Psoas muscle (tissue), 8 donors: ENCODE results near the gene PLXND1. TPM values are rescaled to one million over a fixed set of nuclear protein-coding genes. Genes with fewer than 3 reads are reported as not detected.
A peak's percentile ranks its signal among the peaks of the same experiment; 100 is the strongest.

Experiments used
- ATAC-seq, 4 donors: fragments of 200-7000 bp; cut with Tn5 transposase; one replicate each; pipeline ENCODE4 v1.9.1; 2020; ENCODE audit warnings: moderate library complexity in 3 of 4, mild to moderate bottlenecking in 2 of 4
- DNase-seq, 2 donors: peaks; one replicate each; pipeline ENCODE4 v3.0.0-alpha.2; 2020
- H3K27ac ChIP-seq: fragments of 200-600 bp; one replicate; pipeline ENCODE4 v1.8.0; 2022
- H3K27me3 ChIP-seq, 3 donors: fragments of 200-600 bp in 1 of 3; one replicate each; pipeline versions ENCODE4 v1.6.1 to v1.8.0; 2013 to 2022; ENCODE audit warnings: low read length in 2 of 3, mild to moderate bottlenecking in 2 of 3, moderate library complexity in 1 of 3; ENCODE audit not compliant: insufficient read depth in 3 of 3
- H3K36me3 ChIP-seq, 2 donors: fragments of 200-600 bp in 1 of 2; one replicate each; pipeline versions ENCODE4 v1.6.1 to v1.8.0; 2013 to 2022; ENCODE audit warnings: low read depth in 1 of 2, mild to moderate bottlenecking in 1 of 2, moderate library complexity in 1 of 2; ENCODE audit not compliant: insufficient read depth in 1 of 2
- H3K4me1 ChIP-seq: fragments of 200-600 bp; one replicate; pipeline ENCODE4 v1.8.0; 2022
- H3K4me3 ChIP-seq: fragments of 200-600 bp; one replicate; pipeline ENCODE4 v1.8.0; 2022; ENCODE audit warnings: mild to moderate bottlenecking
- H3K9me3 ChIP-seq: fragments of 200-600 bp; one replicate; pipeline ENCODE4 v1.8.0; 2022
- CTCF ChIP-seq: fragments of 200-600 bp; IDR thresholded peaks from one replicate; pipeline ENCODE4 v1.8.0; 2022; ENCODE audit warnings: antibody characterized with exemption
- WGBS, 3 donors: extraction: QIAGEN DNeasy Blood & Tissue Kit; methylation state at CpG; one replicate each; pipeline versions ENCODE4 v1.1.6 to v1.1.7; 2013; 5-methylcytosine and 5-hydroxymethylcytosine counted together
- intact Hi-C, 2 donors: fragments of 100-400 bp; cut with DNase I; formaldehyde crosslinking; loops; one replicate each; pipeline versions ENCODE4 v1.11.0 to v1.14.2; 2022
- polyA plus RNA-seq, 3 donors: library from polyadenylated mRNA; stranded (reverse); fragments of 200-250 nt; gene quantifications; one replicate each; pipeline ENCODE4 v1.2.3, GENCODE V29; 2013
- total RNA-seq, 4 donors: library from RNA; stranded (reverse); fragmentation: NEBNext Ultra II Directional in 2 of 4; extraction: Animal tissue kit (Norgen Biotek cat#: 25700) in 2 of 4; gene quantifications; one replicate each; pipeline versions ENCODE4 v1.2.1 to v1.2.4, GENCODE V29; 2021 to 2023
- donor health status: healthy with polysubstance abuse.
- donor health status: DM: no; HTN: no; CAD: no; lungs with moderate emphysema.
- donor health status: Bipolar disorder and iron deficiency.
- donor health status: healthy.
- donor health status: DM: yes; HTN: yes; CAD: no.
- donor health status: DM: no; HTN: no; CAD: no.
- donor health status: DM: no; HTN: no; CAD: no.
- donor health status: DM: yes; HTN: yes; CAD: no.

Gene PLXND1
- total and polyA plus RNA-seq, 7 donors: 15.5 to 49.9 (median 28.2) TPM

- H3K4me3 ChIP-seq: no peak overlapping the region
- H3K9me3 ChIP-seq: no peaks in the 10 kb centered on the region
- H3K4me1 ChIP-seq: peaks cover 29% of the 10 kb centered on the region
- intact Hi-C loops: no loop called here
- peaks cover 0 to 6% of the 10 kb centered on the region in 2 donors for H3K36me3 ChIP-seq
- ATAC-seq: no peak
- WGBS, 3 donors: 64 to 67% (median 67%) methylated on average over 8 of the region's 8 CpGs
- TF ChIP-seq CTCF: no peak
- H3K27ac ChIP-seq: peak overlapping the region; percentile 77
- DNase-seq: no peak
- peaks cover 0 to 2% (median 0%) of the 10 kb centered on the region in 3 donors for H3K27me3 ChIP-seq
These were observed 14.5 kb downstream of the PLXND1 start for GRCh38 chr3:129591932-129592331.

- peaks cover 0 to 2% (median 0%) of the 10 kb centered on the region in 3 donors for H3K27me3 ChIP-seq
- 59 to 80% (median 64%) methylated on average over 7 to 8 of the region's 8 CpGs for WGBS, 3 donors
- no peak overlapping the region for H3K27ac ChIP-seq
- intact Hi-C loops: no loop called here
- DNase-seq (no peak), ATAC-seq (no peak)
- peaks cover 0 to 14% of the 10 kb centered on the region in 2 donors for H3K36me3 ChIP-seq
- H3K4me1 ChIP-seq: peaks cover 17% of the 10 kb centered on the region
- no peak overlapping the region for H3K4me3 ChIP-seq
- TF ChIP-seq CTCF: no peak
- H3K9me3 ChIP-seq: no peaks in the 10 kb centered on the region
These were observed 16.3 kb downstream of the PLXND1 start for GRCh38 chr3:129590215-129590614.

- Histone ChIP-seq H3K27me3 (peaks cover 0 to 2% (median 0%) of the 10 kb centered on the region in 3 donors), H3K36me3 (peaks cover 0 to 22% of the 10 kb centered on the region in 2 donors), H3K9me3 (no peaks in the 10 kb centered on the region), H3K4me1 (peaks cover 14% of the 10 kb centered on the region), H3K4me3 (no peak overlapping the region), H3K27ac (no peak overlapping the region)
- intact Hi-C loops: loop anchor here in 1 of 2 donors (5.0 kb wide), 1 partner anchor 75 kb away; no protein-coding TSS in a partner anchor
- DNase-seq: no peak
- TF ChIP-seq CTCF: no peak
- ATAC-seq: no peak
- WGBS, 3 donors: 82 to 89% (median 87%) methylated on average over 10 of the region's 10 CpGs
These were observed 18.8 kb downstream of the PLXND1 start for GRCh38 chr3:129587566-129588210.

DNA sequence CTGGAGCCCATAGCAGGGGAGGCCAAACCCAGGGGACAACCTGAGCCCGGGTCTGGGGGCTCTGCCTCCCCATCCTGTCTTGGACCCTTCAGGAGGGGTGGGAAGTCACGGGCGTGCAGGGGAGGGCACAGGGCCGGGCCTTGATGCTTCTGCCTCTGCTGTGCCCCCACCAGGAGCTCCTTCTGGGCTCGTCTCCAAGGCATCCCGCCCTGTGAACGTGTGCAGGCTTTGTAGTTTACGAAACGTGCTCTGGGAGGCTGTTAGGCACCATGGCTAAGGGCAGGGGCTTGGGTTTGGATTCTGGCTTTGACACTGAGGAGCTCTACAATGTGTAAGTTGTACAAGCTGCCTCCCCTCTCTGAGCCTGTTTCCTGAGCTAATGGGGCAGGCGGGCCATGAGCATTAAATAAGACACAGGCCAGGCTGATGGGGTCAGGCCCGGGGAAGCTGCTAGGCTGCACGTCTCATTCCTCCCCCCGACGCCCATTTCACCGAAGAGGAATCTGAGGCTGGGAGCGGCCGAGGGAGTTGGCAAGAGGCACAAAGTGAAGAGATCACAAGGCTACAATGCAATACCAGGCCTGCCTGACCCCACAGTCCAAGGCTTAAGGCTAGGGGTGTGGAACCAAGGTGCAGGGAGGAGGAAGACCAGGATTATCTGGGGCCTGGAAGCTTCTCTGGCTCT lies 19.6 kb downstream of the PLXND1 start:
- TF ChIP-seq CTCF: no peak
- DNase-seq: peak in 1 of 2 donors; percentile 62
- ATAC-seq: peak in 1 of 4 donors; percentile 31

More for the DNA sequence above, 19.6 kb downstream of the PLXND1 start:
- Histone ChIP-seq H3K27ac (no peak overlapping the region), H3K4me3 (no peak overlapping the region), H3K36me3 (peaks cover 0 to 30% of the 10 kb centered on the region in 2 donors), H3K4me1 (peaks cover 8% of the 10 kb centered on the region), H3K27me3 (peaks cover 0 to 2% (median 0%) of the 10 kb centered on the region in 3 donors), H3K9me3 (no peaks in the 10 kb centered on the region)
- intact Hi-C loops: loop anchor here in 1 of 2 donors (5.0 kb wide), 1 partner anchor 75 kb away; no protein-coding TSS in a partner anchor
- 71 to 77% (median 73%) methylated on average over 17 of the region's 17 CpGs for WGBS, 3 donors
